Parathyroid adenoma (tissue), 2 donors: ENCODE results near the gene AKR1C3.
"Not testable (repeated sequence)": the region's sequence is repeated elsewhere in the genome, so short reads cannot be mapped to it uniquely, and the experiment has no call there.

Experiments
- H2AFZ ChIP-seq: fragments of 300-600 bp; sonication (generic); one replicate; pipeline ENCODE4 v1.7.0; 2017; ENCODE audit warnings: antibody characterized with exemption, mild to moderate bottlenecking
- H3K27ac ChIP-seq: fragments of 300-600 bp; sonication (generic); one replicate; pipeline ENCODE4 v1.7.0; 2017
- H3K27me3 ChIP-seq: fragments of 300-600 bp; sonication (generic); one replicate; pipeline ENCODE4 v1.7.0; 2017; ENCODE audit warnings: low read length; ENCODE audit not compliant: control insufficient read depth, insufficient read depth
- H3K36me3 ChIP-seq: fragments of 300-600 bp; sonication (generic); one replicate; pipeline ENCODE4 v1.7.0; 2017; ENCODE audit warnings: low read length; ENCODE audit not compliant: control insufficient read depth, insufficient read depth
- H3K4me1 ChIP-seq: fragments of 300-600 bp; sonication (generic); one replicate; pipeline ENCODE4 v1.7.0; 2017; ENCODE audit warnings: control low read depth
- H3K4me2 ChIP-seq: fragments of 300-600 bp; sonication (generic); one replicate; pipeline ENCODE4 v1.7.0; 2017; ENCODE audit warnings: low read length
- H3K4me3 ChIP-seq: fragments of 300-600 bp; sonication (generic); one replicate; pipeline ENCODE4 v1.7.0; 2017; ENCODE audit warnings: low read depth, low read length
- H3K79me2 ChIP-seq: fragments of 300-600 bp; sonication (generic); one replicate; pipeline ENCODE4 v1.7.0; 2017; ENCODE audit warnings: control low read depth
- H3K9ac ChIP-seq: fragments of 300-600 bp; sonication (generic); one replicate; pipeline ENCODE4 v1.7.0; 2017; ENCODE audit warnings: mild to moderate bottlenecking
- H3K9me3 ChIP-seq: fragments of 300-600 bp; sonication (generic); one replicate; pipeline ENCODE4 v1.7.0; 2017; ENCODE audit warnings: low read length; ENCODE audit not compliant: control insufficient read depth
- TF ChIP-seq, protein P1 (sequence below): fragments of 300-600 bp; sonication (generic); IDR thresholded peaks from one replicate; pipeline ENCODE4 v1.7.0; 2017; ENCODE audit warnings: antibody characterized with exemption, mild to moderate bottlenecking
- donor health status: primary hyperparathyroidism.

The AKR1C3 gene

DNA sequence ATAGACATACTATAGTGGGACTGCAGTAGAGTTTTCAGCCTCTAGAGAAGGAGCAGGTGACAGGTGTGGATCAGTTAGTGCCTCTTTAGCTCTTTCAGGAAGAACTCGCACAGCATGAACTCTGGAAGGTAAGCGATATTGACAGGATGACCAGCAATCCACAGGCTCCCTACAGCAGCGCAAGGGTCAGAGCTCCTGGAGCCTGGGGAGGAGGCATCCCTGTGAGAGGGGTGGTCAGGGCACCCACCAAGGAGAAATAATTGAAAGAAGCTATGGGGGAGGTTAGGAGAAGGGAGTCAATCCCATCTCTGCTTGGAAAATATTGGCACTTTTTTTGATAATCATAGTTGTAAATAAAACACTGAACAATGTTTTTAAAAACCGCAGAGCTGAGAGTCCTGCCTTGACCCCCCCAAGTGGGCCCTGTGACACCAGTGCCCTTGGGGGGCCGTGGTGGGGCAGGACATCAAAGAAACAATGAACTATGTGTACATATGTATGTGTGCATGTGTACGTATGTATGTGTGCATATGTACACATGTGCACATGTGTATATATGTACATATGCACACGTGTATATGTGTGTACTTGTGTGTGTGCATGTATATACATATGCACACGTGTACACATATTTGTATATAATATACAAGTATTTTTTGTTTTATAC lies 13.8 kb downstream of the AKR1C3 start:
- no peak overlapping the region for H3K9ac ChIP-seq
- H3K36me3 ChIP-seq = no peaks in the 10 kb centered on the region
- no peak overlapping the region for H2AFZ ChIP-seq
- TF ChIP-seq, protein P1, sequence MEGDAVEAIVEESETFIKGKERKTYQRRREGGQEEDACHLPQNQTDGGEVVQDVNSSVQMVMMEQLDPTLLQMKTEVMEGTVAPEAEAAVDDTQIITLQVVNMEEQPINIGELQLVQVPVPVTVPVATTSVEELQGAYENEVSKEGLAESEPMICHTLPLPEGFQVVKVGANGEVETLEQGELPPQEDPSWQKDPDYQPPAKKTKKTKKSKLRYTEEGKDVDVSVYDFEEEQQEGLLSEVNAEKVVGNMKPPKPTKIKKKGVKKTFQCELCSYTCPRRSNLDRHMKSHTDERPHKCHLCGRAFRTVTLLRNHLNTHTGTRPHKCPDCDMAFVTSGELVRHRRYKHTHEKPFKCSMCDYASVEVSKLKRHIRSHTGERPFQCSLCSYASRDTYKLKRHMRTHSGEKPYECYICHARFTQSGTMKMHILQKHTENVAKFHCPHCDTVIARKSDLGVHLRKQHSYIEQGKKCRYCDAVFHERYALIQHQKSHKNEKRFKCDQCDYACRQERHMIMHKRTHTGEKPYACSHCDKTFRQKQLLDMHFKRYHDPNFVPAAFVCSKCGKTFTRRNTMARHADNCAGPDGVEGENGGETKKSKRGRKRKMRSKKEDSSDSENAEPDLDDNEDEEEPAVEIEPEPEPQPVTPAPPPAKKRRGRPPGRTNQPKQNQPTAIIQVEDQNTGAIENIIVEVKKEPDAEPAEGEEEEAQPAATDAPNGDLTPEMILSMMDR = no peak
- no peak overlapping the region for H3K27ac ChIP-seq
- H3K4me1 ChIP-seq = no peaks in the 10 kb centered on the region
- no peaks in the 10 kb centered on the region for H3K9me3 ChIP-seq
- H3K27me3 ChIP-seq = no peaks in the 10 kb centered on the region
- H3K4me3 ChIP-seq = no peak overlapping the region
- H3K4me2 ChIP-seq = no peak overlapping the region
- no peaks in the 10 kb centered on the region for H3K79me2 ChIP-seq

DNA sequence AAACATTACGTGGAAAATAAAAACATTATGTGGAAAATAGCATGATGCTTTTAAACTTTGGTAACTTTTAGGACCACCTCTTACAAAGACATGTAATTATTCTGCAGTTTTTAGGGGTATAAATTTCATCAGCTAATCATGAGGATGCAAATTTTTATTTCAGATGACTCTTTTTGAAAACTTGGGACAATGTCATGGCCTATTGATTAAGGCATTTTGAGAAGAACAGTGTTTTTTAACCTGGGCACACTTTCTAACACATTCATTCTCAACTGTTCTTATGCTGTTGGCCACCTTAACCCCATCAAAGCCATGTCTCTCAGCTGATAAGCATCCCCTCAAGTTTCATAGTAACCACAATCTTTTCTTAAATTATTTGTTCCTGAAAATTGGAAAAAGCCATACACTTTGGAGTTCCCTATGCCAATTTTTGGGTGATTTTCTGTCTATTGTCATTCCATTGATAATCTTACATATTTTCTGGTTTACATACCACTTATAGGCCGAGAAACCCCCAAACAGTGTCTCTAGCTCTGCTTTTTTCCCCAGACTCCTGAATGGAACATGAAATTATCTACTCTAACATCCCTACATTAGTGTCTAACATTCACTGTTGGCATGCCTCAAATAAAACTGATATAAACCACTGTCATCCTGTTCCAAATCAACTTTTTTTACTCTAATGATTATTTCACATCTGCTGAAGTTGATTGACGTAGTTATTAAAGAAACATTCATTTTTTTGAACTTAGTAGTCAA lies 14.6 kb downstream of the AKR1C3 start:
- no peaks in the 10 kb centered on the region for H3K4me1 ChIP-seq
- H3K27ac ChIP-seq = no peak overlapping the region
- H2AFZ ChIP-seq = no peak overlapping the region
- H3K4me2 ChIP-seq = no peak overlapping the region
- H3K36me3 ChIP-seq = no peaks in the 10 kb centered on the region
- H3K9ac ChIP-seq = no peak overlapping the region
- H3K79me2 ChIP-seq = no peaks in the 10 kb centered on the region
- H3K9me3 ChIP-seq = no peaks in the 10 kb centered on the region
- H3K4me3 ChIP-seq = no peak overlapping the region
- H3K27me3 ChIP-seq = no peaks in the 10 kb centered on the region
- TF ChIP-seq, protein P1 = no peak

DNA sequence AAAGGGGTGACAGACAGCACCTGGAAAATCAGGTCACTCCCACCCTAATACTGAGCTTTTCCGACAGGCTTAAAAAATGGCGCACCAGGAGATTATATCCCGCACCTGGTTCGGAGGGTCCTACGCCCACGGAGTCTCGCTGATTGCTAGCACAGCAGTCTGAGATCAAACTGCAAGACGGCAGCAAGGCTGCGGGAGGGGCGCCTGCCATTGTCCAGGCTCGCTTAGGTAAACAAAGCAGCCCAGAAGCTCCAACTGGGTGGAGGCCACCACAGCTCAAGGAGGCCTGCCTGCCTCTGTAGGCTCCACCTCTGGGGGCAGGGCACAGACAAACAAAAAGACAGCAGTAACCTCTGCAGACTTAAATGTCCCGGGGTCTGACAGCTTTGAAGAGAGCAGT lies 15.6 kb downstream of the AKR1C3 start:
- H2AFZ ChIP-seq, H3K4me1 ChIP-seq, H3K4me3 ChIP-seq: not testable (repeated sequence)

DNA sequence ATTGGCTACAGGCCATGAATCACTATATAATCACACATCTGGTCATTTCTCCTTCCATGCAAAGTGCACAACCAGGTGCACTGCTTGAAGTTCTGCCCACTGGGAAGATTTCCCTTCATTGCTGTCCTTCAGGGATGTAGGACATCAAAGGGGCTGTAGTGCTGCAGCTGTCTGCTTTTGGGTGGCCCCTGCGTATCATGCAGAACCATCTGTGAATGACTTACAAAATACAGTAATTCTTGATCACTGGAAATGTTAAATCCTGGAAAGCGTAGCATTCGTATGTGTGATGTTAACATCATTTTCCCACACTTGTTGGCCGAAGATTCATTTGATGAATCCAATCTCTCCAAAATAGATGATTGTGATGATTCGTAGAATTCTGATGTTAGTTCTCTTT lies 22.4 kb downstream of the AKR1C3 start:
- Histone ChIP-seq H3K4me3 (no peak overlapping the region), H3K9me3 (no peaks in the 10 kb centered on the region), H3K27me3 (no peaks in the 10 kb centered on the region), H3K4me1 (no peaks in the 10 kb centered on the region), H3K79me2 (no peaks in the 10 kb centered on the region), H2AFZ (no peak overlapping the region), H3K36me3 (no peaks in the 10 kb centered on the region), H3K27ac (no peak overlapping the region), H3K9ac (no peak overlapping the region), H3K4me2 (no peak overlapping the region)
- TF ChIP-seq, protein P1 = no peak

More for the DNA sequence above, 15.6 kb downstream of the AKR1C3 start:
- not testable (repeated sequence) for H3K9ac ChIP-seq, H3K4me2 ChIP-seq, H3K9me3 ChIP-seq, H3K27me3 ChIP-seq, H3K27ac ChIP-seq, H3K36me3 ChIP-seq, H3K79me2 ChIP-seq

DNA sequence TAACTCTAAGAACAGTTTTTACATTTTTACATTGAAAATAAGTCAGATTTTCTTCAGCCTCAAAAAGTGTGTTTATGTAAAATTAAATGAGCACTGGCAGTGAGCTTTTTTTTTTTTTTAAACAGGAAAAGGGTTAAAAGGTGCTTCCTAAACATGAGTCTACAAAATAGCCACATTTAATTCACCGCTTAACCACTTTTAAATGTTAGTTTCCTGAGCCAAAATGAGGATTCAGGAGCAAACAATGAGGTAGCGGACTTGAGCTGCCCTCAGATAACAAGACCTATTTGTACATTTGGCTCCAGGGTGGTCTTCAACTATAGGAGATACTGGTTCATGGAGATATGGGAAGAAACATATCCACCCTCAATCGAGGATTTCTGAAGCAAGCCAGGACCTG lies 22.8 kb downstream of the AKR1C3 start:
- TF ChIP-seq, protein P1 = no peak
- Histone ChIP-seq H3K9me3 (no peaks in the 10 kb centered on the region), H3K27ac (no peak overlapping the region), H3K36me3 (no peaks in the 10 kb centered on the region), H2AFZ (no peak overlapping the region), H3K27me3 (no peaks in the 10 kb centered on the region), H3K79me2 (no peaks in the 10 kb centered on the region), H3K4me2 (no peak overlapping the region), H3K9ac (no peak overlapping the region), H3K4me1 (no peaks in the 10 kb centered on the region), H3K4me3 (no peak overlapping the region)

DNA sequence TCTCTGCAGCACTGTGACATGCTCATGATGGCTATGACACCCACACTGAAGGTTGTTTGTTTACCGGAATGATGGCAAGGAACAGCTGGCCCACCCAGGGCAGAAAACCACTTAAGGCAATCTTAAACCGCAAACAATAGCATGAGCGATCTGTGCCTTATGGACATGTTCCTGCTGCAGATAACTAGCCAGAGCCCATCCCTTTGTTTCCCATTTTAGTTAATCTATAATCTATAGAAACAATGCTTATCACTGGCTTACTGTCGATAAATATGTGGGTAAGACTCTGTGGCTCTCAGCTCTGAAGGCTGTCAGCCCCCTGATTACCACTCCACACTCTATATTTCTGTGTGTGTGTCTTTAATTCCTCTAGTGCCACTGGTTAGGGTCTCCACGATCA lies 25.8 kb downstream of the AKR1C3 start:
- not testable (repeated sequence) for H3K4me1 ChIP-seq

More for the DNA sequence above, 25.8 kb downstream of the AKR1C3 start:
- not testable (repeated sequence) for H3K4me2 ChIP-seq, H3K27me3 ChIP-seq, H3K36me3 ChIP-seq, H3K79me2 ChIP-seq, H3K9me3 ChIP-seq, H2AFZ ChIP-seq, H3K4me3 ChIP-seq, H3K27ac ChIP-seq, H3K9ac ChIP-seq
